ENCODE results near the gene FSIP1. TPM values are rescaled to one million over a fixed set of nuclear protein-coding genes. Genes with fewer than 3 reads are reported as not detected.

The FSIP1 gene
- total RNA-seq, 2 donors from 2014 or later: 0.33 TPM; not detected in 1

- H3K36me3 ChIP-seq (replicated peaks in 1 of 2; ENCODE audit: insufficient read depth in 1 of 2, low read depth in 2 of 2): no peaks in the 10 kb centered on the region
- TF ChIP-seq POLR2A (IDR thresholded peaks at IDR 0.05): no peak
- TF ChIP-seq CTCF (IDR thresholded peaks at IDR 0.05): no peak
- H3K4me1 ChIP-seq: no peaks in the 10 kb centered on the region
- no peaks in the 10 kb centered on the region for H3K27me3 ChIP-seq
- no peak overlapping the region for H3K4me3 ChIP-seq
- ATAC-seq (no peak), DNase-seq (no peak)
- intact Hi-C loops (cut with DNase I): no loop called here
- H3K9me3 ChIP-seq: no peaks in the 10 kb centered on the region
- H3K27ac ChIP-seq: no peak overlapping the region
- 42 to 48% methylated on average over 1 of the region's 1 CpG for WGBS, 2 donors
Measured at GRCh38 chr15:39704689-39705088, 78.0 kb downstream of the FSIP1 start.

GRCh38 chr15:39704235-39704634 lies 78.4 kb downstream of the FSIP1 start:
- no peak for ATAC-seq
- Histone ChIP-seq H3K4me1 (no peaks in the 10 kb centered on the region), H3K9me3 (no peaks in the 10 kb centered on the region), H3K27me3 (no peaks in the 10 kb centered on the region), H3K36me3 (replicated peaks in 1 of 2; ENCODE audit: insufficient read depth in 1 of 2, low read depth in 2 of 2) (no peaks in the 10 kb centered on the region), H3K4me3 (no peak overlapping the region), H3K27ac (no peak overlapping the region)
- intact Hi-C loops (cut with DNase I): no loop called here
- TF ChIP-seq CTCF (IDR thresholded peaks at IDR 0.05) (no peak), POLR2A (IDR thresholded peaks at IDR 0.05) (no peak)
- no peak for DNase-seq
- 83 to 89% methylated on average over 5 of the region's 5 CpGs for WGBS, 2 donors

GRCh38 chr15:39701988-39702387 lies 80.7 kb downstream of the FSIP1 start:
- Histone ChIP-seq H3K27ac (no peak overlapping the region), H3K27me3 (no peaks in the 10 kb centered on the region), H3K36me3 (replicated peaks in 1 of 2; ENCODE audit: insufficient read depth in 1 of 2, low read depth in 2 of 2) (no peaks in the 10 kb centered on the region), H3K9me3 (no peaks in the 10 kb centered on the region), H3K4me3 (no peak overlapping the region), H3K4me1 (no peaks in the 10 kb centered on the region)
- 70 to 90% methylated on average over 3 of the region's 3 CpGs for WGBS, 2 donors
- TF ChIP-seq CTCF (IDR thresholded peaks at IDR 0.05) (no peak), POLR2A (IDR thresholded peaks at IDR 0.05) (no peak)
- ATAC-seq: no peak
- intact Hi-C loops (cut with DNase I): no loop called here
- DNase-seq: no peak

- no peaks in the 10 kb centered on the region for H3K36me3 ChIP-seq (replicated peaks in 1 of 2; ENCODE audit: insufficient read depth in 1 of 2, low read depth in 2 of 2)
- no peaks in the 10 kb centered on the region for H3K27me3 ChIP-seq
- intact Hi-C loops (cut with DNase I): no loop called here
- no peak overlapping the region for H3K27ac ChIP-seq
- no peaks in the 10 kb centered on the region for H3K4me1 ChIP-seq
- no peak overlapping the region for H3K4me3 ChIP-seq
- no peak for DNase-seq
- WGBS, 2 donors: 89 to 96% methylated on average over 1 of the region's 1 CpG
- H3K9me3 ChIP-seq: no peaks in the 10 kb centered on the region
- ATAC-seq: no peak
- TF ChIP-seq CTCF (IDR thresholded peaks at IDR 0.05): no peak
- no peak for TF ChIP-seq POLR2A (IDR thresholded peaks at IDR 0.05)
Measured at GRCh38 chr15:39700375-39700700, 82.3 kb downstream of the FSIP1 start.

GRCh38 chr15:39699516-39700374 lies 82.9 kb downstream of the FSIP1 start:
- Histone ChIP-seq H3K9me3 (no peaks in the 10 kb centered on the region), H3K4me3 (no peak overlapping the region), H3K27ac (no peak overlapping the region), H3K27me3 (no peaks in the 10 kb centered on the region), H3K36me3 (replicated peaks in 1 of 2; ENCODE audit: insufficient read depth in 1 of 2, low read depth in 2 of 2) (no peaks in the 10 kb centered on the region), H3K4me1 (no peaks in the 10 kb centered on the region)
- intact Hi-C loops (cut with DNase I): no loop called here
- DNase-seq: no peak
- TF ChIP-seq CTCF (IDR thresholded peaks at IDR 0.05): no peak
- TF ChIP-seq POLR2A (IDR thresholded peaks at IDR 0.05): no peak
- ATAC-seq: no peak
- WGBS, 2 donors: 69 to 70% methylated on average over 3 of the region's 3 CpGs

Measured in body of pancreas (tissue), 4 donors.